T-helper 17 cell (primary cell): Measurements from ENCODE around the gene SYNE3. TPM values are rescaled to one million over a fixed set of nuclear protein-coding genes. Genes with fewer than 3 reads are reported as not detected.

Experiments used
- ATAC-seq: fragments of 150-1000 bp; cut with Tn5 transposase; 2 replicates; pipeline ENCODE4 v1.10.0; 2021; ENCODE audit warnings: mild to moderate bottlenecking, moderate library complexity
- DNase-seq, 3 donors: peaks; one replicate each; pipeline versions ENCODE4 v3.0.0 to v3.0.0-alpha.2; 2020 to 2021
- H3K9me3 ChIP-seq: one replicate; pipeline ENCODE4 v1.7.0; 2013; ENCODE audit warnings: low read length, mild to moderate bottlenecking; ENCODE audit not compliant: control insufficient read depth, poor library complexity, severe bottlenecking
- H3K27ac Mint-ChIP-seq: one replicate; pipeline ENCODE4 v1.8.0; 2022; ENCODE audit warnings: mild to moderate bottlenecking, moderate library complexity, mixed read lengths
- H3K27me3 Mint-ChIP-seq: one replicate; pipeline ENCODE4 v1.8.0; 2022; ENCODE audit warnings: mixed read lengths
- H3K36me3 Mint-ChIP-seq: one replicate; pipeline ENCODE4 v1.8.0; 2022; ENCODE audit warnings: low read depth, mixed read lengths
- H3K4me1 Mint-ChIP-seq: one replicate; pipeline ENCODE4 v1.8.0; 2022; ENCODE audit warnings: mild to moderate bottlenecking, mixed read lengths
- H3K4me3 Mint-ChIP-seq: one replicate; pipeline ENCODE4 v1.8.0; 2022; ENCODE audit warnings: mild to moderate bottlenecking, moderate library complexity, mixed read lengths
- total RNA-seq, 4 donors: library from RNA in 2 of 4; stranded (reverse) in 2 of 4; gene quantifications; one replicate each; pipeline ENCODE4 v1.2.3 and lab custom pipeline; 2022 to 2026

Gene SYNE3
- total RNA-seq, 2 donors from 2014 or later = 59.6 to 64.8 TPM

DNA sequence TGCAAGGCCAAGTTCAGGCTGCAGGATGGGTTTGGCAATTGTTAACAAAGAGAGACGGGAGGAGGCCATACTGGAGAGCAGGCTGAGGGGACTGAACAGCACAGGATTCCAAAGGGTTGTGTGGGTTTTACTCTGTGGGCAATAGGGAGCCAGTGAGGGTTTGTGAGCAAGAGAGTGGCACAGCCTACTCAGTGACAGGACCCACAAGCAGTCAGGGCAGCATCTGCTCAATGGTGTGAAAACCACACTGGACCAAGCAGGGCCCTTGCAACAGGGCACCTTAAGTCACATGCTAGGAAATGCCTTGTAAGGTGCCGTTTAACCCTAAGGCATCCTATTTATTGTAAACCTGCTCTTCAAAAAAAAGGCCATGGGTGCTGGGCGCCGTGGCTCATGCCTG is 22.0 kb downstream of the SYNE3 start:
- H3K4me3 Mint-ChIP-seq = no peak overlapping the region
- H3K4me1 Mint-ChIP-seq = peaks cover 41% of the 10 kb centered on the region
- peak overlapping the region; percentile 96 for H3K27ac Mint-ChIP-seq
- no peaks in the 10 kb centered on the region for H3K9me3 ChIP-seq
- no peaks in the 10 kb centered on the region for H3K36me3 Mint-ChIP-seq
- DNase-seq (no peak), ATAC-seq (no peak)
- no peaks in the 10 kb centered on the region for H3K27me3 Mint-ChIP-seq

DNA sequence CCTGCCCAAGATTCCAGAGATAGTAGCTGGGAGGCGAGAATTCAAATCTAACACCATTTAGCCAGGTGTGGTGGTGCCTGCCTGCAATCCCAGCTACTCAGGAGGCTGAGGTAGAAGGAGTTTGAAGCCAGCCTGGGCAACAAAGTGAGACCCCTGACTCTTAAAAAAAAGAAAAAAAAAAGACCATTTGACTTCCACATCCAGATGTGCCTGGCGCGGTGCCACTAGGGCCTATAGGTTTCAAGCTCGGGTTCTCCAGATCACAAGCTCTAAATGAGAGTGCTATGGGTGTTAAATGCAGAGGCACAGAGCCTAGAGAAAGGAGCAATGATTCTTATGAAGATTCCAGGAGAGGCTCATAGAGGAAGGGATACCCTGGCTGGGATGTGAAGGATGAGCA is 22.5 kb downstream of the SYNE3 start:
- DNase-seq (no peak), ATAC-seq (no peak)
- no peaks in the 10 kb centered on the region for H3K9me3 ChIP-seq
- peaks cover 39% of the 10 kb centered on the region for H3K4me1 Mint-ChIP-seq
- H3K27me3 Mint-ChIP-seq = no peaks in the 10 kb centered on the region
- no peaks in the 10 kb centered on the region for H3K36me3 Mint-ChIP-seq
- H3K27ac Mint-ChIP-seq = peak overlapping the region; percentile 96
- peak overlapping the region; percentile 7 for H3K4me3 Mint-ChIP-seq

DNA sequence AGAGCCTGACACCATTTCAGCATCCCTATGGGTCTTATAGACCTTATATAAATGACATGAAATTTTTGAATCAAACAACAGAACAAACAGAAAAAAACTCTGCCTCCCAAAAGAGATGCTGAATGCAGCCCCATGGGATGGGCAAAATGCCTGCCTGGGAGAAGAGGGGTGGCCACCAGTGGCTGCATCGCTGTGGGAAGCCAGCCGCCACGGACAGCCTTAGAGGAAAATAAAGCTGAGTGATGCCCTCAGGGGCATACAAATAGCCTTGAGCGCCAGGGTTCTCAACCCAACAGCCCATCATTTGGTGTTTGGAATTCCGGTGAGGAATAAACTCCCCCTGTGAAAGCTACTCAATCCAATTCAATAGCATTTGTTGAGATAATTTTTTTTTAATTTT is 22.9 kb downstream of the SYNE3 start:
- H3K4me1 Mint-ChIP-seq = peaks cover 42% of the 10 kb centered on the region
- ATAC-seq (no peak), DNase-seq (no peak)
- no peak overlapping the region for H3K4me3 Mint-ChIP-seq
- H3K27ac Mint-ChIP-seq = peak overlapping the region; percentile 96
- no peaks in the 10 kb centered on the region for H3K27me3 Mint-ChIP-seq
- H3K36me3 Mint-ChIP-seq = no peaks in the 10 kb centered on the region
- H3K9me3 ChIP-seq = no peaks in the 10 kb centered on the region

DNA sequence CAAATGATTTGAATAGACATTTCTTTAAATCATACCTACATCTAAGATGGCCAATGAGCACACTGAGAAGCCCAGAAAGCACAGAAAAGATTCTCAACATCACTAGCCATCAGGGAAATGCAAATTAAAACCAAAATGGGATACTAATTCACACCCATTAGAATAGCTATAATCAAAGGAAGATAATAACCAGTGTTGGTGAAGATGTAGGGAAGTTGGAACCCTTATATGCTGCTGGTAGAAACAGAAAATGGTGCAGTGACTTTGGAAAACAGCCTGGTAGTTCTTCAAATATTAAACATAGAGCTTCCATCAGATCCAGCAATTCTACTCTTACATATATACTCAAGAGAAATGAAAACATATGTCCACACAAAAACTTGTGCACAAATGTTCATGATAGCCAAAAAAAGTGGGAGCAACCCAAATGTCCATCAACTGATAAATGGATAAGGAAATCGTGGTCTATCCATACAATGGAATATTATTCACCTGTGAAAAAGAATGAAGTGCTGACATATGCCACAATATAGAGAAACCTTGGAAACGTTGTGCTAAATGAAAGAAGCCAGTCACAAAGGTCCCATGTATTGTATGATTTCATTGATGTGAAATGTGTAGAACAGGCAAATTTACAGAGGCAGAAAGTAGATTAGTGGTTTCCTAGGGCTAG is 24.4 kb downstream of the SYNE3 start:
- no peaks in the 10 kb centered on the region for H3K36me3 Mint-ChIP-seq
- DNase-seq (no peak), ATAC-seq (no peak)
- peak overlapping the region; percentile 85 for H3K27ac Mint-ChIP-seq
- H3K4me3 Mint-ChIP-seq = no peak overlapping the region
- H3K4me1 Mint-ChIP-seq = peaks cover 47% of the 10 kb centered on the region
- H3K9me3 ChIP-seq = no peaks in the 10 kb centered on the region
- no peaks in the 10 kb centered on the region for H3K27me3 Mint-ChIP-seq

DNA sequence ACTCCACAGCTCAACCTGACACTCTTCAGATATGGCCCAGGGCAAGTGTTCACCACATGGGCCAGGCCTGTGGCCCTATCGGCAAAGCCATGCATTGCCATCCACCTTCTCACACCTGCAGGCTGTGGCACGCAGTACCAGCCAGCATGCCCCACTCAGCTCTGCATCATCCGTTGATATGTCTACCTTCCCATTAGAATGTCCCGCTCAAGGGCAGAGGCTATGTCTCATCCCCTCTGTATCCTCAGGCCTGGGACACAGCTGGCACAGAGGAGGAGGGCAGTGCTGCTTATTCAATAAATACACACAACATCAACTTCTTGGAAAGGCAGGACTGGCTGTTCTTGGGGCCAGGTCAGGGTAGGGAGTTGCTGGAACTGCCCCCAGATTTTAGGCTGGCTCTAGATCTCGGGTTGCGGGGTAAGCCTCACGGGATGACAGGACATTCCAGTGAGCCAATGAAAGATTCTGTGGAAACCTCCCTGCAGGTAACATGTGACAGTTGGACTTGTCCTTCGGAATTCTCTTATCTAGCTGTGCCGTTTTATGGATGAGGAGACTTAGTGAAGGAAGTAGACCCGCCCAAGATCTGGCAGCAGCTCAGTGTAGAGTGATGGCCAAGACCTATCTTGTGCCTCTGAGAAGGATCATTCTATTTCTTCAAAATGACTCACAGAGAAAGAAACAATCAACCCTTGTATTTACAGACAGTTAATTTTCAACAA is 25.6 kb downstream of the SYNE3 start:
- Mint-ChIP-seq H3K36me3 (no peaks in the 10 kb centered on the region), H3K4me1 (peaks cover 45% of the 10 kb centered on the region), H3K27me3 (no peaks in the 10 kb centered on the region), H3K27ac (peak overlapping the region; percentile 85), H3K4me3 (no peak overlapping the region)
- DNase-seq (no peak), ATAC-seq (no peak)
- no peaks in the 10 kb centered on the region for H3K9me3 ChIP-seq

DNA sequence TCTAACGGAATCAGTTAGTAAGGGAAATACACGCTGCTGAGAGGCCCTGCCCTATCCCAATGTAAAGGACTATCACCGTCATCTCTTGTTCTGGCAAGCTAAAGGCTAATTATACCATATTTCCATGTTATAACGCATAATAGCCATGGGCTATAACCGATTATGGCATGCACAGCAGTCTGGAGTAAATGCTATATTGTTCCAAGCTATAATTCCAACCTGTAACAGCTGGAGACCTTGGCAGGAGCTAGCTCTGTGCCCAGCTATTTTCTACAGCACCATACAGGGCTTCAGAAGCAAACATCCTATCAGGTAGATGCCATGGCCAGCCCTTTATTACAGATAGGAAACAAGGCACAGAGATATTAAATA is 26.3 kb downstream of the SYNE3 start:
- no peaks in the 10 kb centered on the region for H3K27me3 Mint-ChIP-seq
- peak overlapping the region; percentile 85 for H3K27ac Mint-ChIP-seq
- H3K36me3 Mint-ChIP-seq = no peaks in the 10 kb centered on the region
- H3K9me3 ChIP-seq = no peaks in the 10 kb centered on the region
- ATAC-seq = no peak
- no peak overlapping the region for H3K4me3 Mint-ChIP-seq
- DNase-seq = no peak
- peaks cover 44% of the 10 kb centered on the region for H3K4me1 Mint-ChIP-seq

DNA sequence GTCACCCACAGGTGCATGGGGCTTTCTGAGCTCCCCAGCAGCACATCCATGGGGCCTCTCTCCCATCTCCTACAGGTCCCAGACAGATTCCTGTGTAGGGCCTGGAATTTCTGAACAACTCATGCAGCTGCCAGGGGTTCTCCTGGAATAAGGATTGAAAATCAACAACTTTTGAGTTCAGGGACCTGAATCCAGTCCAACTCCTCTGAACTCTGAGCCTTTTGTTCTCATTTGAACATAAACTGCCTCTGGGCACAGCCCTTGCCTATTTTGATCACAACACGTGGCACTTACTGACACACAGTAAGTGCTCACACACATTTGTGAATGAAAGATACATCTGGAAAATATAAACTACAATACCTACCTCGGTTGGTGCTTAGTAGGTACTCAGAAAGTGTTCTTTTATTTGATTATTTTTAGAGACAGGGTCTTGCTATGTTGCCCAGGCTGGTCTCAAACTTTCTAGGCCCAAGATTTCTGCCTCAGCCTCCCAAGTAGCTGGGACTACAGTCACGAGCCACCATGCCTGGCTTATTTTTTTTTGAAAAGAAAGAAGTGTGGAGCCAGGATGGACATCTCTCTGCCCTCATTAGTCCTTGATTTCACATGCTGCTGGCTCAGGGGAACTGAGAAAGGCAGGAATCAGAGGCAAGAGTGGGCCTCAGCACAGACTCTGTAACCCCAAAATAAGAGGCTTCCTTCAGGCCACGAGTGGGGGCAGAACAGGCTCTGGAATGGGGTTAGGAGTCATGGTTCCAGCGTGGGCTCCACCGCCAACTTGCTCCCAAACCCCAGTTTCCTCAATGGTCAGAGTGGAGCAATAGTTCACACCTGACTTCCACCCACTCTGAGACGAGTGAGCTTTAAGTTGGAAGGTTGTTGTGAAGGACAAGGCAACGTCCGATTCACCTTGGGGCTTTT is 27.0 kb downstream of the SYNE3 start:
- no peaks in the 10 kb centered on the region for H3K27me3 Mint-ChIP-seq
- ATAC-seq = no peak

DNA sequence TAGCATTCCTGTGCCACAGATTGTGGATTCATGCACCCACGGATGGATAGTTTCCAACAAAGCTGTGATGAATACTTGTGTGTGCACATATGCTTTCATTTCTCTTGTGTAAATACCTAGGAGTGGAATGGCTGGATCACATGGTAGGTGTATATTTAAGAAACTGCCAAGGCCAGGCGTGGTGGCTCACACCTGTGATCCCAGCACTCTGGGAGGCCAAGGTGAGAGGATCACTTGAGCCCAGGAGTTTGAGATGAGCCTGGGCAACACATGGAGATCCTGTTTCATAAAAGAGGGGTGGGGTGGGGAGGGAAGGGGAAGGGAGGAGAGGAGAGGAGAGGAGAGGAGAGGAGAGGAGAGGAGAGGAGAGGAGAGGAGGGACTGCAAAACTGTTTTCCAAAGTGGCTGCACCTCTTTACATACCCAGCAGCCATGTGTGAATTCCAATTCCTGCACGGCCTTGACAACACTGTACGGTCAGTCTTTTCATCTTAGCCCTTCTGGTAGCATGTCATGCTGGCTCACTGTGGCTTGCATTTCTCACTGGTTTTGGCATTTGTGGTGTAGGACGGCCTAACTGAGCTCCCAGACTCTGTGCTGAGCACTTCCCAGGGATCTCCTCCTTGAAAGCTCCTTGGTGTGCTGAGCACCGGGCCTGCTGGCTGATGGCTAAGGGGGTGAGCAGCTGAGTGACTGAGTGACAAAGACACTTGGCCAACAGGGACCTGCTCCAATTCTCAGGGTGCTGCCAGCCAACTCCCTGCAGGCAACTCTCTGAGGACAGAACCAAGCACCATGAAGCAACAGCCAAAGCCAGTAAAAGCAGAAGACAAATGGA is 27.9 kb downstream of the SYNE3 start:
- no peaks in the 10 kb centered on the region for H3K9me3 ChIP-seq
- Mint-ChIP-seq H3K36me3 (no peaks in the 10 kb centered on the region), H3K4me1 (peaks cover 46% of the 10 kb centered on the region), H3K27me3 (no peaks in the 10 kb centered on the region), H3K4me3 (no peak overlapping the region), H3K27ac (peak overlapping the region; percentile 92)
- DNase-seq = no peak
- no peak for ATAC-seq

More for the DNA sequence above, 27.0 kb downstream of the SYNE3 start:
- Mint-ChIP-seq H3K27ac (peak overlapping the region; percentile 60), H3K4me3 (no peak overlapping the region), H3K4me1 (peaks cover 43% of the 10 kb centered on the region), H3K36me3 (no peaks in the 10 kb centered on the region)
- no peak for DNase-seq
- H3K9me3 ChIP-seq = no peaks in the 10 kb centered on the region

DNA sequence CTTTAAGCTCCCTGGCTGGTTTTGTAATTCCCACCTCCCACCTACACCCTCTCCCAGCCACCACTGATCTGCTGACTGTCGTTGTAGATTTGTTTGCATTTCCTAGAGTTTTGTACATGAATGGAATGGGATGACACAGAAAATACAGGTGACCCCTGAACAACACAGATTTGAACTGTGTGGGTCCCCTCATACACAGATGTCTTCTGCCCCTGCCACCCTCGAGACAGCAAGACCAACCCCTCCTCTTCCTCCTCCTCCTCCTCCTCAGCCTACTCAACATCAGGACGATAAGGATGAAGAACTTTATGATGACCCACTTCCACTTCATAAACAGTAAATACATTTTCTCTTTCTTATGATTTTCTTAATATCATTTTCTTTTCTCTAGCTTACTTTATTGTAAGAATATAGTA is 28.8 kb downstream of the SYNE3 start:
- Mint-ChIP-seq H3K4me1 (peaks cover 50% of the 10 kb centered on the region), H3K36me3 (no peaks in the 10 kb centered on the region), H3K27me3 (no peaks in the 10 kb centered on the region), H3K27ac (peak overlapping the region; percentile 92), H3K4me3 (no peak overlapping the region)
- DNase-seq = no peak
- no peak for ATAC-seq
- H3K9me3 ChIP-seq = no peaks in the 10 kb centered on the region

DNA sequence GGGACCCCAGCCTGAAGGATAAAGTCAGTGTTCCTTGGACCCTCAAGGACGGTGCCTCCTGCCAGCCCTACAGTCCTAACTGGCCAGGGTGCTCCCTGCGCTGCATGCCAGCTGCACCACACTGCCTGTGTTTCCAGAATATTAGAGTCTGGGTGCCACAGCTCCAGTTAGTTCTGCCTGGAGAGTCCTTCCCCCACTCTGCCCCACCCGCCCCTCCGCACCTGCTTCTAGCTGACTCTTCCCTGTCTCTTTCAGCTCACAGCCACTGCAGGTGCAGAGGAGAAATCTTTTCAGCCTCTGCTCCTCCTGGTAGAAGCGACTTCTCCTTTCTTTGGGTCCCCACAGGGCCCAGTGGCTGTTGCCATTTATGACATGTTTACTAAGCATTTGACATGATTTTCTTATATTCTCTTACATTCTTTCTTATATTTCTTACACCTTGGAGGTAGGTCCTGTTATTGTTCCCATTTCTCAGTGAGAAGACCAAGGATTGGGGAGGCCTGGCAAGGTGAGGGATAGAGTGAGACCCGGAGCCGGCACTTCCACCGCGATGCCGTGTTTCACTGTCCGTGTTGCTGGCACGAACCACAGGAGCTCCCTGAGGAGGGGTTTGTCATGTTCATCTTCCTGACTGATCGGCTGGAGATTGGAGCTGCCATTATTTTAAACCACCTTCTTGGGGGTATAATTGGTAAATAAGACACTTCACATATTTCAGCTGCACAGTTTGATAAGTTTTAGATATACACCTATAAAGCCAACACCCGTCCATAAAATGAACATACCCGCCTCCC is 29.4 kb downstream of the SYNE3 start:
- Mint-ChIP-seq H3K36me3 (no peaks in the 10 kb centered on the region), H3K4me3 (no peak overlapping the region), H3K27me3 (no peaks in the 10 kb centered on the region), H3K4me1 (peaks cover 46% of the 10 kb centered on the region), H3K27ac (peak overlapping the region; percentile 92)
- ATAC-seq (peak; percentile 57), DNase-seq (no peak)
- no peaks in the 10 kb centered on the region for H3K9me3 ChIP-seq

DNA sequence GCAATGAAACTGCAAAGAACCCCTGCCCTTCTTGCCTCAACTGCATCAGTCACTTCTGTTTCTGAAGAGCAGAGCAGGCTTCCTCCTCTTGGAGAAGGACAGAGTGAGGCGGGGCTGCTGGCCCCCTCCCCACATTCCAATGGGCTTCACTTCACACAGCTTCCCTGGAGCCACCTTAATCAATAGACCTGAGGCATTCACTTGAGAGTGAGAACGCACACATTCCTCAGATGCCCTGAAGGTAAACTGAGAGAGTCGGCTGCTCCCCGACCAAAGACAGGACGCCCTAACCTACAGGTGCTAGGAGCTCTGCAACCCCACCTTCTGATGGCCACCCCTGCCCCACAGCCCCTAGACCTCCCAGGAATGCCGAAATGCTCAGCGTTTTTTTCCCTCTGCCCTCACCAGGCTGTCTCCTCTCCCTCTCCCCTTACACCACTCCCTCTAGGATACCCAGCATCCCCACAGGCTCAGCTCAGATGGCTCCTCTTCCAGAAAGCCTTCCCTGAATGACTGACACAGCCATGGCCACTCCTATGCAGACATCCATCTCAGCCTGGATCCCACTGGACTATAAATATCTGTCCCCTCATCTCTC is 31.1 kb downstream of the SYNE3 start:
- H3K4me1 Mint-ChIP-seq = peaks cover 55% of the 10 kb centered on the region
- H3K4me3 Mint-ChIP-seq = no peak overlapping the region
- no peaks in the 10 kb centered on the region for H3K9me3 ChIP-seq
- peak overlapping the region; percentile 92 for H3K27ac Mint-ChIP-seq
- H3K36me3 Mint-ChIP-seq = no peaks in the 10 kb centered on the region
- DNase-seq (no peak), ATAC-seq (no peak)
- H3K27me3 Mint-ChIP-seq = no peaks in the 10 kb centered on the region

DNA sequence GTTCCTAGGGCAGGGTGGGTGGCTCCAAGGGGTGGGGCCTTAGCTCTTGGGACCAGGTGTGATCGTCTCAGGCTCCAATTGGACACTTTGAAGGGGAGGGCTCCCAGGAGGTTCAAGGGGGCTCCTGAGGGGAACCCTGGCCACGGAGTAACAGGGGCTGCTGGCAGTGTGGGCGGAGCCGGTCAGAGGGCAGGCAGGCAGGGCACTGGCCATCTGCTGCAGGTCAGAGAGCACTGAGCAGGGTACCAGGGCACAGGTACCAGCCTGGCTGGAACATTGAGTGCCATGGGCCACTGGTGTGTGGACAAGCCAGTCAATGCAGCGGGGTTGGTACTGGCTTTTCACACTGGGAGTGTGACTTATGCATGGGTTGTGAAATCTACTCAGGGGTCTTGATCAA is 32.2 kb downstream of the SYNE3 start:
- no peak for ATAC-seq
- no peaks in the 10 kb centered on the region for H3K36me3 Mint-ChIP-seq
- DNase-seq = no peak
- peaks cover 64% of the 10 kb centered on the region for H3K4me1 Mint-ChIP-seq
- H3K27me3 Mint-ChIP-seq = no peaks in the 10 kb centered on the region
- H3K9me3 ChIP-seq = no peaks in the 10 kb centered on the region
- H3K27ac Mint-ChIP-seq = peak overlapping the region; percentile 92
- H3K4me3 Mint-ChIP-seq = no peak overlapping the region
